Measurements from ENCODE around the gene SYF2. TPM values are rescaled to one million over a fixed set of nuclear protein-coding genes. Genes with fewer than 3 reads are reported as not detected.
A peak's percentile ranks its signal among the peaks of the same experiment; 100 is the strongest.

The SYF2 gene
- total and polyA plus RNA-seq, 2 of the 13 experiments (the other 11 are each of a cell fraction or from before 2014, with no cell fraction given), result 17.8 to 34.1 TPM

- TF ChIP-seq CAMTA2 (CRISPR knock-in tag; IDR thresholded peaks at IDR 0.05; ENCODE audit: borderline replicate concordance), result peak; percentile 81
- TF ChIP-seq HMG20A (CRISPR knock-in tag; IDR thresholded peaks at IDR 0.05; ENCODE audit: borderline replicate concordance), result no peak
- TF ChIP-seq, protein P1, sequence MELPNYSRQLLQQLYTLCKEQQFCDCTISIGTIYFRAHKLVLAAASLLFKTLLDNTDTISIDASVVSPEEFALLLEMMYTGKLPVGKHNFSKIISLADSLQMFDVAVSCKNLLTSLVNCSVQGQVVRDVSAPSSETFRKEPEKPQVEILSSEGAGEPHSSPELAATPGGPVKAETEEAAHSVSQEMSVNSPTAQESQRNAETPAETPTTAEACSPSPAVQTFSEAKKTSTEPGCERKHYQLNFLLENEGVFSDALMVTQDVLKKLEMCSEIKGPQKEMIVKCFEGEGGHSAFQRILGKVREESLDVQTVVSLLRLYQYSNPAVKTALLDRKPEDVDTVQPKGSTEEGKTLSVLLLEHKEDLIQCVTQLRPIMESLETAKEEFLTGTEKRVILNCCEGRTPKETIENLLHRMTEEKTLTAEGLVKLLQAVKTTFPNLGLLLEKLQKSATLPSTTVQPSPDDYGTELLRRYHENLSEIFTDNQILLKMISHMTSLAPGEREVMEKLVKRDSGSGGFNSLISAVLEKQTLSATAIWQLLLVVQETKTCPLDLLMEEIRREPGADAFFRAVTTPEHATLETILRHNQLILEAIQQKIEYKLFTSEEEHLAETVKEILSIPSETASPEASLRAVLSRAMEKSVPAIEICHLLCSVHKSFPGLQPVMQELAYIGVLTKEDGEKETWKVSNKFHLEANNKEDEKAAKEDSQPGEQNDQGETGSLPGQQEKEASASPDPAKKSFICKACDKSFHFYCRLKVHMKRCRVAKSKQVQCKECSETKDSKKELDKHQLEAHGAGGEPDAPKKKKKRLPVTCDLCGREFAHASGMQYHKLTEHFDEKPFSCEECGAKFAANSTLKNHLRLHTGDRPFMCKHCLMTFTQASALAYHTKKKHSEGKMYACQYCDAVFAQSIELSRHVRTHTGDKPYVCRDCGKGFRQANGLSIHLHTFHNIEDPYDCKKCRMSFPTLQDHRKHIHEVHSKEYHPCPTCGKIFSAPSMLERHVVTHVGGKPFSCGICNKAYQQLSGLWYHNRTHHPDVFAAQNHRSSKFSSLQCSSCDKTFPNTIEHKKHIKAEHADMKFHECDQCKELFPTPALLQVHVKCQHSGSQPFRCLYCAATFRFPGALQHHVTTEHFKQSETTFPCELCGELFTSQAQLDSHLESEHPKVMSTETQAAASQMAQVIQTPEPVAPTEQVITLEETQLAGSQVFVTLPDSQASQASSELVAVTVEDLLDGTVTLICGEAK (IDR thresholded peaks at IDR 0.05), result no peak
- TF ChIP-seq, protein P1 (CRISPR knock-in tag; IDR thresholded peaks at IDR 0.05), result no peak; the same call in 1 of the 2 replicates
- TF ChIP-seq ZNF232 (CRISPR knock-in tag; IDR thresholded peaks at IDR 0.05; ENCODE audit: borderline replicate concordance), result no peak
- TF ChIP-seq, protein P2, sequence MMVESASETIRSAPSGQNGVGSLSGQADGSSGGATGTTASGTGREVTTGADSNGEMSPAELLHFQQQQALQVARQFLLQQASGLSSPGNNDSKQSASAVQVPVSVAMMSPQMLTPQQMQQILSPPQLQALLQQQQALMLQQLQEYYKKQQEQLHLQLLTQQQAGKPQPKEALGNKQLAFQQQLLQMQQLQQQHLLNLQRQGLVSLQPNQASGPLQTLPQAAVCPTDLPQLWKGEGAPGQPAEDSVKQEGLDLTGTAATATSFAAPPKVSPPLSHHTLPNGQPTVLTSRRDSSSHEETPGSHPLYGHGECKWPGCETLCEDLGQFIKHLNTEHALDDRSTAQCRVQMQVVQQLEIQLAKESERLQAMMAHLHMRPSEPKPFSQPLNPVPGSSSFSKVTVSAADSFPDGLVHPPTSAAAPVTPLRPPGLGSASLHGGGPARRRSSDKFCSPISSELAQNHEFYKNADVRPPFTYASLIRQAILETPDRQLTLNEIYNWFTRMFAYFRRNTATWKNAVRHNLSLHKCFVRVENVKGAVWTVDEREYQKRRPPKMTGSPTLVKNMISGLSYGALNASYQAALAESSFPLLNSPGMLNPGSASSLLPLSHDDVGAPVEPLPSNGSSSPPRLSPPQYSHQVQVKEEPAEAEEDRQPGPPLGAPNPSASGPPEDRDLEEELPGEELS (CRISPR knock-in tag; IDR thresholded peaks at IDR 0.05), result no peak
- peak; percentile 78; the same call in 1 of the 2 replicates for TF ChIP-seq NFKBIZ (CRISPR knock-in tag; IDR thresholded peaks at IDR 0.05)
- TF ChIP-seq, protein P3, sequence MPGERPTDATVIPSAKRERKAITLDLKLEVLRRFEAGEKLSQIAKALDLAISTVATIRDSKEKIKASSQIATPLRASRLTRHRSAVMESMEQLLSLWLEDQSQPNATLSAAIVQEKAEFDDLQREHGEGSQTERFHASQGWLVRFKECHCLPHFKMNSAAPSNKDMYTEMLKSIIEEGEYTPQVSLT (CRISPR knock-in tag; IDR thresholded peaks at IDR 0.05; ENCODE audit: borderline replicate concordance, low read depth), result no peak
- no peak for TF ChIP-seq ZNF674 (CRISPR knock-in tag; IDR thresholded peaks at IDR 0.05; ENCODE audit: low read depth)
- TF ChIP-seq ARID4A (CRISPR knock-in tag; IDR thresholded peaks at IDR 0.05; ENCODE audit: borderline replicate concordance), result peak; percentile 85
- TF ChIP-seq SIX4 (CRISPR knock-in tag; IDR thresholded peaks at IDR 0.05), result no peak; the same call in 1 of the 2 replicates
- no peak for TF ChIP-seq ZNF572 (CRISPR knock-in tag; IDR thresholded peaks at IDR 0.05)
- no peak for TF ChIP-seq ZNF720 (CRISPR knock-in tag; IDR thresholded peaks at IDR 0.05)
Observed at GRCh38 chr1:25239681-25240541, 7.6 kb upstream of the SYF2 start (continued).

All from HepG2 (cell line).